K562 (cell line): ENCODE results near the gene COL23A1. TPM values are rescaled to one million over a fixed set of nuclear protein-coding genes. Genes with fewer than 3 reads are reported as not detected.

Experiments used
- ATAC-seq: fragments of 200-7000 bp; cut with Tn5 transposase; 3 replicates; pipeline ENCODE4 v1.9.1; 2020; ENCODE audit warnings: moderate library complexity
- BruUV-seq: library from RNA; stranded (reverse); fragments of 400-500 nt; replicated peaks from 2 replicates; lab custom pipeline; 2021; lab: Mats Ljungman, UMichigan
- CTCF ChIA-PET: fragments of 300-600 bp; formaldehyde crosslinking; extraction: SDS; loops from one replicate; lab custom pipeline; 2021; ENCODE audit warnings: low intra/inter-chr PET ratio; lab: Yijun Ruan, JAX
- POLR2A ChIA-PET: fragments of 300-600, 350-650 bp; sonication (Branson Sonifier 250); formaldehyde crosslinking; extraction: SDS; loops from one replicate; lab custom pipeline; 2021; ENCODE audit warnings: antibody characterized with exemption, inconsistent platforms; lab: Yijun Ruan, JAX
- DNase-seq, 4 experiments: peaks; one replicate each; pipeline versions ENCODE4 v3.0.0 to v3.0.0-alpha.2; 2011 to 2018; ENCODE audit warnings: low spot score in 3 of 4, mixed read lengths in 3 of 4; ENCODE audit errors: extremely low read depth in 1 of 4
- FAIRE-seq: peaks from 2 replicates; lab custom pipeline; 2011; peaks lifted over from hg19 to GRCh38; lab: Jason Lieb, UNC
- H2AFZ ChIP-seq: 2 replicates; pipeline ENCODE4 v1.6.0; 2011; ENCODE audit warnings: low read depth, low read length, control low read depth, inconsistent platforms
- H3K27ac ChIP-seq: fragments of 200-600 bp; 3 replicates; pipeline ENCODE4 v1.8.0; 2011; ENCODE audit warnings: low read depth, mild to moderate bottlenecking, control low read depth, inconsistent platforms, low read length, moderate library complexity, mixed read lengths; ENCODE audit errors: extremely low read depth
- H3K27me3 ChIP-seq, 2 experiments: fragments of 300-600 bp in 1 of 2; 2 replicates in 1 of 2; 3 replicates in 1 of 2; pipeline versions ENCODE4 v1.6.0 to v1.8.0; 2011; ENCODE audit warnings: inconsistent platforms in 2 of 2, low read length in 2 of 2, mild to moderate bottlenecking in 1 of 2, mixed read lengths in 1 of 2, moderate library complexity in 1 of 2; ENCODE audit not compliant: control insufficient read depth in 2 of 2, insufficient read depth in 2 of 2
- H3K36me3 ChIP-seq: fragments of 300-600 bp; 3 replicates; pipeline ENCODE4 v1.8.0; 2011; ENCODE audit warnings: mild to moderate bottlenecking, low read length, inconsistent platforms; ENCODE audit not compliant: control insufficient read depth, insufficient read depth
- H3K4me1 ChIP-seq, 2 experiments: fragments of 200-600 bp in 1 of 2; replicated peaks in 1 of 2; 2 replicates in 1 of 2; 3 replicates in 1 of 2; pipeline versions ENCODE4 v1.5.1 to v1.8.0; 2011; ENCODE audit warnings: inconsistent platforms in 2 of 2, low read length in 2 of 2, mild to moderate bottlenecking in 1 of 2, mixed read lengths in 1 of 2, moderate library complexity in 1 of 2; ENCODE audit not compliant: control insufficient read depth in 2 of 2, insufficient read depth in 2 of 2
- H3K4me2 ChIP-seq: 2 replicates; pipeline ENCODE4 v1.6.1; 2011; ENCODE audit warnings: low read length, control low read depth, inconsistent platforms, mixed read lengths; ENCODE audit not compliant: insufficient read depth
- H3K4me3 ChIP-seq: fragments of 200-600 bp; sonication (generic), shearing (Covaris generic); 2 replicates; pipeline ENCODE4 v1.5.1; 2016; ENCODE audit warnings: control low read depth, inconsistent platforms
- H3K79me2 ChIP-seq: fragments of 200-600 bp; 3 replicates; pipeline ENCODE4 v1.8.0; 2011; ENCODE audit warnings: low read length, inconsistent platforms; ENCODE audit not compliant: control insufficient read depth, insufficient read depth
- H3K9ac ChIP-seq, 2 experiments: 2 replicates each; pipeline versions ENCODE4 v1.6.0 to v1.6.1; 2011; ENCODE audit warnings: low read depth in 2 of 2, low read length in 2 of 2, control low read depth in 1 of 2, inconsistent platforms in 1 of 2, mild to moderate bottlenecking in 1 of 2, mixed read lengths in 1 of 2; ENCODE audit not compliant: insufficient read depth in 1 of 2
- H3K9me1 ChIP-seq: one replicate; pipeline ENCODE4 v1.6.0; 2011; ENCODE audit warnings: inconsistent platforms, mild to moderate bottlenecking, low read length, moderate library complexity; ENCODE audit not compliant: control insufficient read depth, insufficient read depth
- H3K9me3 ChIP-seq: replicated peaks from 2 replicates; pipeline ENCODE4 v1.5.1; 2011; ENCODE audit warnings: low read depth, low read length, inconsistent platforms; ENCODE audit not compliant: control insufficient read depth, insufficient read depth
- H4K20me1 ChIP-seq: replicated peaks from 2 replicates; pipeline ENCODE4 v1.6.1; 2011; ENCODE audit warnings: low read length, inconsistent platforms, mixed read lengths; ENCODE audit not compliant: control insufficient read depth, insufficient read depth
- ERF ChIP-seq: fragments of 450-650 bp; formaldehyde crosslinking; IDR thresholded peaks from 2 replicates; pipeline ENCODE4 v1.4.0; 2020; ENCODE audit warnings: mild to moderate bottlenecking, mixed read lengths
- ETS2 ChIP-seq: IDR thresholded peaks from 2 replicates; pipeline ENCODE4 v1.6.1; 2016; ENCODE audit warnings: borderline replicate concordance, missing genetic modification characterization, mild to moderate bottlenecking, moderate library complexity, missing compliant biosample characterization; ENCODE audit not compliant: poor library complexity, severe bottlenecking
- FOXK1 ChIP-seq: sonication (generic); formaldehyde crosslinking; IDR thresholded peaks from 2 replicates; pipeline ENCODE4 v1.8.0; 2022; ENCODE audit warnings: missing genetic modification reagents, mild to moderate bottlenecking, borderline replicate concordance
- GATA2 ChIP-seq: sonication (generic); formaldehyde crosslinking; IDR thresholded peaks from 2 replicates; pipeline ENCODE4 v1.4.0; 2020; ENCODE audit warnings: mild to moderate bottlenecking, missing genetic modification reagents
- HDAC6 ChIP-seq: IDR thresholded peaks from 2 replicates; pipeline ENCODE4 v1.6.1; 2012; ENCODE audit warnings: low read depth, mild to moderate bottlenecking, control low read depth, inconsistent platforms, low read length, moderate library complexity
- JUND ChIP-seq, 2 experiments: IDR thresholded peaks; 2 replicates in 1 of 2; 3 replicates in 1 of 2; pipeline ENCODE4 v1.6.1; 2011; ENCODE audit warnings: borderline replicate concordance in 2 of 2, low read depth in 2 of 2, low read length in 2 of 2, improper control_type of control experiment in 1 of 2, missing biosample characterization in 1 of 2, missing genetic modification characterization in 1 of 2, missing genetic modification reagents in 1 of 2
- KDM2B ChIP-seq: fragments of 250-450 bp; sonication (Bioruptor Pico); IDR thresholded peaks from 2 replicates; pipeline ENCODE4 v1.8.0; 2021; ENCODE audit warnings: mild to moderate bottlenecking, moderate library complexity
- LEF1 ChIP-seq: fragments of 450-650 bp; IDR thresholded peaks from 2 replicates; pipeline ENCODE4 v1.6.1; 2016; ENCODE audit warnings: mild to moderate bottlenecking
- MBD1 ChIP-seq: fragments of 250-450 bp; sonication (Bioruptor Pico); IDR thresholded peaks from 2 replicates; pipeline ENCODE4 v1.8.0; 2022; ENCODE audit warnings: inconsistent platforms
- NFIC ChIP-seq: fragments of 450-650 bp; IDR thresholded peaks from 2 replicates; pipeline ENCODE4 v1.6.1; 2017; ENCODE audit warnings: mild to moderate bottlenecking, inconsistent platforms
- NR1H2 ChIP-seq: sonication (generic); formaldehyde crosslinking; IDR thresholded peaks from 2 replicates; pipeline ENCODE4 v1.4.0; 2020; ENCODE audit warnings: mild to moderate bottlenecking, missing genetic modification reagents
- PHTF2 ChIP-seq: fragments of 250-450 bp; sonication (Bioruptor Pico); IDR thresholded peaks from 2 replicates; pipeline ENCODE4 v1.5.0; 2021; ENCODE audit warnings: mild to moderate bottlenecking
- RHOXF2B ChIP-seq: fragments of 250-450 bp; sonication (Bioruptor Pico); conservative IDR thresholded peaks from 2 replicates; pipeline ENCODE4 v1.5.1; 2021
- SMAD2 ChIP-seq: fragments of 150-350 bp; IDR thresholded peaks from 2 replicates; pipeline ENCODE4 v1.6.1; 2014; ENCODE audit warnings: low read depth, mild to moderate bottlenecking, low read length
- SNAPC5 ChIP-seq: fragments of 250-450 bp; sonication (Bioruptor Pico); IDR thresholded peaks from 2 replicates; pipeline ENCODE4 v1.8.0; 2021; ENCODE audit warnings: moderate library complexity, mild to moderate bottlenecking, inconsistent platforms
- TEAD4 ChIP-seq, 2 experiments: sonication (generic) in 1 of 2; formaldehyde crosslinking in 1 of 2; IDR thresholded peaks; 2 replicates each; pipeline versions ENCODE4 v1.6.1 to v1.8.0; 2012 to 2022; ENCODE audit warnings: borderline replicate concordance in 1 of 2, inconsistent platforms in 1 of 2, low read length in 1 of 2, mild to moderate bottlenecking in 1 of 2, missing genetic modification reagents in 1 of 2
- ZNF174 ChIP-seq: fragments of 250-450 bp; sonication (Bioruptor Pico); IDR thresholded peaks from 2 replicates; pipeline ENCODE4 v1.4.0; 2020; ENCODE audit warnings: mild to moderate bottlenecking
- ZNF197 ChIP-seq: fragments of 200-800 bp; sonication (Bioruptor generic); IDR thresholded peaks from 2 replicates; pipeline ENCODE4 v1.6.1; 2016; ENCODE audit warnings: low read depth, missing genetic modification characterization, missing compliant biosample characterization
- ZNF766 ChIP-seq: fragments of 200-800 bp; sonication (Bioruptor generic); conservative IDR thresholded peaks from 2 replicates; pipeline ENCODE4 v1.6.1; 2016; ENCODE audit warnings: missing genetic modification characterization, missing compliant biosample characterization
- ZZZ3 ChIP-seq: fragments of 450-650 bp; IDR thresholded peaks from 2 replicates; pipeline ENCODE4 v1.6.1; 2016; ENCODE audit warnings: antibody characterized with exemption, mild to moderate bottlenecking, moderate library complexity
- WGBS: fragments of 100-300 bp; shearing (Covaris generic); methylation state at CpG from one replicate; pipeline ENCODE4 v1.1.6; 2016; ENCODE audit warnings: low coverage, mixed read lengths; ENCODE audit not compliant: insufficient coverage; ENCODE audit errors: missing lambda C conversion rate; 5-methylcytosine and 5-hydroxymethylcytosine counted together
- in situ Hi-C: fragments of 300-500 bp; cut with MboI; formaldehyde crosslinking; loops from 4 replicates; pipeline ENCODE4 v1.15.0; 2018; ENCODE audit warnings: inconsistent platforms, mixed read lengths
- intact Hi-C: fragments of 100-400 bp; cut with micrococcal nuclease; formaldehyde crosslinking; loops from 2 replicates; pipeline ENCODE4 v1.14.2; 2022
- polyA plus RNA-seq, 8 experiments: library from polyadenylated mRNA; depleted of rRNA in 4 of 8; stranded (reverse) in 5 of 8; unstranded in 3 of 8; fragments of >200 nt; fragmentation: Nextera tagmentation in 2 of 8; fragmentation: Illumina TruSeq in 1 of 8; extraction: Ambion mirVana in 2 of 8; extraction: Trizol in 1 of 8; gene quantifications; 2 replicates each; pipeline versions ENCODE4 v1.2.1 to v1.2.3, GENCODE V29; 2011 to 2014; ENCODE audit warnings: inconsistent platforms in 1 of 8, missing spikeins in 1 of 8
- total RNA-seq, 7 experiments: library from RNA; depleted of rRNA in 6 of 7; stranded (reverse); fragments of >200 nt in 6 of 7; fragmentation: Illumina TruSeq in 2 of 7; extraction: Trizol in 2 of 7; gene quantifications; 2 replicates each; pipeline versions ENCODE4 v1.2.1 to v1.2.3, GENCODE V29; 2011 to 2021; ENCODE audit warnings: low replicate concordance in 1 of 7

The COL23A1 gene
- total and polyA plus RNA-seq, 9 of the 15 experiments (the other 6 are each of a cell fraction or from before 2014, with no cell fraction given) = 0.09 TPM; not detected in 8

- TF ChIP-seq ZNF766 (no peak), LEF1 (peak; percentile 66)
Observed at GRCh38 chr5:178630475-178630930, 40.3 kb upstream of the COL23A1 start (continued).

- POLR2A ChIA-PET = interaction anchor here (0.7 to 3.1 kb wide), 3 partner anchors 11 to 79 kb away, joined by 3 to 12 read pairs (median 4); no protein-coding TSS in a partner anchor
- DNase-seq = no peak
- Histone ChIP-seq H3K9ac (peak overlapping the region; percentile 53 to 85; a peak in 3 of 4 replicates), H3K9me1 (no peaks in the 10 kb centered on the region), H3K79me2 (peaks cover 44% of the 10 kb centered on the region), H3K9me3 (peaks cover 4% of the 10 kb centered on the region), H3K4me2 (peak overlapping the region; percentile 60; the same call in 1 of the 2 replicates), H4K20me1 (no peaks in the 10 kb centered on the region), H3K27ac (peak overlapping the region; percentile 63), H3K4me3 (peak overlapping the region; percentile 43), H3K27me3 (peaks cover 2 to 6% of the 10 kb centered on the region in 2 experiments; a peak in 2 of 5 replicates), H3K4me1 (peaks cover 4 to 5% of the 10 kb centered on the region in 2 experiments; a peak in 3 of 5 replicates), H3K36me3 (peaks cover 10% of the 10 kb centered on the region), H2AFZ (peak overlapping the region; percentile 98)
- CTCF ChIA-PET = no interaction called here
- in situ Hi-C loops = no loop called here
- BruUV-seq = no TSS peak
- WGBS = 74% methylated on average over 4 of the region's 20 CpGs
- intact Hi-C loops = loop anchor here (10.0 kb wide), 1 partner anchor 208 kb away; no protein-coding TSS in a partner anchor
- FAIRE-seq = no peak
- ATAC-seq = no peak
- TF ChIP-seq KDM2B (CRISPR knock-in tag) = no peak
- TF ChIP-seq ERF (CRISPR knock-in tag) = no peak
- TF ChIP-seq JUND (IDR thresholded peaks at IDR 0.05; ENCODE audit: borderline replicate concordance, low read depth, low read length) = no peak
- no peak for TF ChIP-seq JUND (tag; IDR thresholded peaks at IDR 0.05; ENCODE audit: borderline replicate concordance, low read depth, low read length)
- no peak for TF ChIP-seq MBD1 (CRISPR knock-in tag)
- TF ChIP-seq ZZZ3 = no peak
- TF ChIP-seq SNAPC5 (CRISPR knock-in tag) = no peak
- no peak for TF ChIP-seq HDAC6
- TF ChIP-seq SMAD2 = no peak
- no peak for TF ChIP-seq NFIC
- no peak for TF ChIP-seq FOXK1
- TF ChIP-seq ZNF174 = no peak
- TF ChIP-seq NR1H2 = no peak
- TF ChIP-seq ETS2 = no peak
- TF ChIP-seq ZNF197 (CRISPR knock-in tag) = 0 out of 2 replicates have a peak, but pooled peaks have one; percentile 9
- TF ChIP-seq TEAD4 (IDR thresholded peaks at IDR 0.05; ENCODE audit: low read length) = no peak
- TF ChIP-seq TEAD4 (CRISPR knock-in tag; IDR thresholded peaks at IDR 0.05; ENCODE audit: borderline replicate concordance) = no peak
- no peak for TF ChIP-seq GATA2 (CRISPR knock-in tag)
- no peak for TF ChIP-seq PHTF2 (CRISPR knock-in tag)
- TF ChIP-seq RHOXF2B (CRISPR knock-in tag) = no peak
Observed at GRCh38 chr5:178627259-178627598, 37.0 kb upstream of the COL23A1 start.
